WERI-Rb-1 (cell line): Measurements from ENCODE around the gene TMOD3.

Source experiments
- DNase-seq: peaks from one replicate; pipeline ENCODE4 v3.0.0-alpha.2; 2020
- H3K27ac ChIP-seq: fragments of 250-450 bp; sonication (Bioruptor Pico); 2 replicates; pipeline ENCODE4 v1.5.1; 2020; ENCODE audit warnings: mild to moderate bottlenecking, moderate library complexity
- H3K27me3 ChIP-seq: fragments of 250-450 bp; sonication (Bioruptor Pico); 2 replicates; pipeline ENCODE4 v1.5.1; 2021; ENCODE audit warnings: mild to moderate bottlenecking, low read depth, moderate library complexity; ENCODE audit not compliant: insufficient read depth, severe bottlenecking
- H3K36me3 ChIP-seq: fragments of 250-450 bp; sonication (Bioruptor Pico); 2 replicates; pipeline ENCODE4 v1.5.1; 2020; ENCODE audit warnings: mild to moderate bottlenecking, moderate library complexity
- H3K4me3 ChIP-seq: 2 replicates; pipeline ENCODE4 v1.5.1; 2011; ENCODE audit warnings: low read depth, mild to moderate bottlenecking, control low read depth, low read length
- H3K9me3 ChIP-seq: fragments of 250-450 bp; sonication (Bioruptor Pico); 2 replicates; pipeline ENCODE4 v1.5.1; 2021; ENCODE audit warnings: mild to moderate bottlenecking, moderate library complexity; ENCODE audit not compliant: severe bottlenecking
- CTCF ChIP-seq: IDR thresholded peaks from 2 replicates; pipeline ENCODE4 v1.5.1; 2011; ENCODE audit warnings: low read depth, mild to moderate bottlenecking, control low read depth, inconsistent platforms, low read length

TMOD3 gene

DNA sequence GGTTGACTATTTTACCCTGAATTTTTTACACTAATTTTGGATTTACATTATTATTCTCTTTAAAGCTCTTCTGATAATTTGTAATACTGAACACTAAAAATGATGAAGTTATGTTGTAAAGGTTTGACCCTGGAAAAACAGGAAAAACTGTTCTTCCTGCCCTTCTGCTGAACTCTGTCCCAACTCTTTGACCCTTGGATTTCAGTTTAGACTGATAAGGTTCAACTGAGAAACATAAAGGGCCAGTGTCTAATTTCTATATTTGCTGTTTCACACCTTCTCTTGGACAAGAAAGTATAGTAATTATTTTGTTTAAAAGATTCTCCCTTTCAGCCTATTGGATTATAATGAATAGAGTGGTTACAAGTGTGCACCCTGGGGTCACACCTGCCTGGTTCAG is 12.8 kb upstream of the TMOD3 start:
- Histone ChIP-seq H3K9me3 (peaks cover 10% of the 10 kb centered on the region), H3K4me3 (no peak overlapping the region), H3K27ac (no peak overlapping the region), H3K27me3 (no peaks in the 10 kb centered on the region), H3K36me3 (no peaks in the 10 kb centered on the region)
- no peak for DNase-seq
- TF ChIP-seq CTCF, result no peak

DNA sequence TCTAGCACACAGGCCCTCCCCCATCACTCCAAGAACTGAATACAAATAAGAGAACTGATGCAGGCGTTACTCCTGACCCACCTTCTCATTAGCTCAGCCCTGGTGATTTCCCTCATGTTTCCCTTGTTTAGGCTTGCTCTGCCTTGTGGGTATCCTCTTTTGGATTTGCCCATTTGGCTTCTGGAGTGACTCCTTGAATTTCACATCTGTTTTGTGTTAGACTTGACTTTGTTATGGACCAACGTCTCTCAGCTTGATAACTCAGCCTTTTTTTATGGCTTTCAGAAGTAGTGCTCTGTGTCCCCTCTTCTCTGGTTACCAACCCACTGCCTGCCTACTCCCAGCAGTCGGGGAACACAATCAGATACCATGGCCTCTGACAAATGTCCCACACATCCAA is 11.3 kb upstream of the TMOD3 start:
- no peak for DNase-seq
- H3K36me3 ChIP-seq, result no peaks in the 10 kb centered on the region
- no peaks in the 10 kb centered on the region for H3K27me3 ChIP-seq
- no peak for TF ChIP-seq CTCF
- no peak overlapping the region for H3K27ac ChIP-seq
- H3K4me3 ChIP-seq, result no peak overlapping the region
- H3K9me3 ChIP-seq, result peaks cover 10% of the 10 kb centered on the region

DNA sequence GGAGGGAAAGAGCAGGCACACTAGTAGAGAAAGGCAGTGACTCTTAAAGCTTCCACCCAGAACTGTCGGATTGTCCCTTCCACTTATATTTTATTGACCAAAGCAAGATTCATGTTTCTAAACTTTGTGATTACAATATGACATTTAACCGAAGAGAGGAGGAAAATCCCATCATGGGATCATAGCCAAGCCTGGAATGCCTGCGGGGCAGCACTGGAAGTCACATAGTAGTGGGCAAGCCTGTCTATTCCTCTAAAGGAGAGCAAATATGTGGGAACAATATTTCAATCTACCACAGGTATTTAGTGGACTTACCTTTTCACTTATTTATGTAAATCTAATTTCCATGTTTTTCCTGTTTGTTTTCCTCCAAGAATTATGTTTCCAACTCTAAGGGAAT is 3.8 kb upstream of the TMOD3 start:
- peaks cover 6% of the 10 kb centered on the region for H3K9me3 ChIP-seq
- H3K27me3 ChIP-seq, result no peaks in the 10 kb centered on the region
- no peak for TF ChIP-seq CTCF
- no peak overlapping the region for H3K4me3 ChIP-seq
- H3K36me3 ChIP-seq, result no peaks in the 10 kb centered on the region
- DNase-seq, result no peak
- H3K27ac ChIP-seq, result no peak overlapping the region

GRCh38 chr15:51828621-51829375 is 655 bp upstream of the TMOD3 start:
- H3K27ac ChIP-seq, result no peak overlapping the region
- H3K27me3 ChIP-seq, result no peaks in the 10 kb centered on the region
- no peak for TF ChIP-seq CTCF
- no peak for DNase-seq
- H3K4me3 ChIP-seq, result no peak overlapping the region
- no peaks in the 10 kb centered on the region for H3K36me3 ChIP-seq
- H3K9me3 ChIP-seq, result no peaks in the 10 kb centered on the region

GRCh38 chr15:51830276-51830806 is 888 bp downstream of the TMOD3 start:
- H3K4me3 ChIP-seq, result peak overlapping the region; percentile 91
- H3K36me3 ChIP-seq, result no peaks in the 10 kb centered on the region
- peak overlapping the region; percentile 67 for H3K27ac ChIP-seq
- no peaks in the 10 kb centered on the region for H3K27me3 ChIP-seq
- DNase-seq, result no peak
- no peak for TF ChIP-seq CTCF
- H3K9me3 ChIP-seq, result no peaks in the 10 kb centered on the region

- Histone ChIP-seq H3K4me3 (no peak overlapping the region), H3K36me3 (no peaks in the 10 kb centered on the region), H3K27ac (no peak overlapping the region), H3K9me3 (no peaks in the 10 kb centered on the region), H3K27me3 (no peaks in the 10 kb centered on the region)
- TF ChIP-seq CTCF, result no peak
- no peak for DNase-seq
Observed at GRCh38 chr15:51833772-51834171, 4.3 kb downstream of the TMOD3 start.
